Medulla oblongata (tissue), 1 donor: ENCODE measurements around the gene SNIP1.
"Not testable (repeated sequence)": the region's sequence is repeated elsewhere in the genome, so short reads cannot be mapped to it uniquely, and the experiment has no call there.

Source experiments
- DNase-seq: peaks from one replicate; pipeline ENCODE4 v3.0.0-alpha.2; 2015; ENCODE audit errors: extremely low spot score

Gene SNIP1

DNA sequence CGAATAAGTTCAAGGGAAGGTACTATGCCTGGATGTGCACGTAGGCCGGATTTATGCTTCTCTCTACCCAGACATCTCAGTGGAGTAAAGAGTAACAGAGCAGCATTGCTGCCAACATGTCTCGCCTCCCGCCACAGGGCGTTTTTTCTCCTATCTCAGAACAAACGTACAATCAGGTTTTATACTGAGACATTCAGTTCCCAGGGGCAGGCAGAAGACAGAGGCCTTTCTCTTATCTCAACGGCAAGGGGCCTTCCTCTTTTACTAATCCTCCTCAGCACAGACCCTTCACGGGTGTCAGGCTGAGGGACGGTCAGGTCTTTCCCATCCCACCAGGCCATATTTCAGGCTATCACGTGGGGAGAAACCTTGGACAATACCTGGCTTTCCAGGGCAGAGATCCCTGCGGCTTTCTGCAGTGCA lies 5.9 kb upstream of the SNIP1 start:
- DNase-seq = not testable (repeated sequence)

DNA sequence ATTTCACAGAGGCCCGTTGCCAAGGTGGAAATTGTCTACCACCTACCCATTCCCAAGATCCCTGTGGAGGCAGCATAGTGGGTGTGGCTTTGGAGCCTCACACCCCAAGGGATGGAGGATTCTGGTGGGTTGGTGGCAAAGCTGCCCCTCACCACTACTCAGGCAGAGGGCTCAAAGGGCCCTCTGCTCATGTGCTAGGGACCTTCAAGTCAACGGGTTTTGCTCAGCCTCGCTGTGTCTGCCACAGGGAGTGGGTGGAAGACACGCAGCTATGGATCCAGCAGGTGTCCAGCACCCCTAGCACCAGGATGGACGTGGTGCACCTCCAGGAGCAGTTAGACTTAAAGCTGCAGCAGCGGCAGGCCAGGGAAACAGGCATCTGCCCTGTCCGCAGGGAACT lies 5.0 kb upstream of the SNIP1 start:
- DNase-seq = no peak

DNA sequence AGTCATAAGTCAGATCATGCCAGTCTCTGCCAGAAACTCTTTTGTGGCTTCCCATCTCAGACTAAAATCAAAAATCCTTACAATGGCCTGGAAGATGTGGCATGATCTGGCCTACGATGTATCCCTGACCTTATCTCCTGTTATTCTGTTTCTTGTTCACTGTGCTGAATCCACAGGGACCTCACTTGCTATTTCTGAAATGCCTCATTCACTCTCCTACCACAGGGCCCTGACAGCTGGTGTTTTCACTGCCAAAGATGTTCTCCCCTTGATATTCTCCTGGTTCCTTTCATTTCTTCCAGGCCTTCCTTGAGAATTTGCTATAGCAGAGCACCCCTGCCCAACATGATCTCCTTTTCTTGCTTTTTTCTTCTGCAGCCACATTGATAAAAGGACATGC lies 4.3 kb upstream of the SNIP1 start:
- no peak for DNase-seq

DNA sequence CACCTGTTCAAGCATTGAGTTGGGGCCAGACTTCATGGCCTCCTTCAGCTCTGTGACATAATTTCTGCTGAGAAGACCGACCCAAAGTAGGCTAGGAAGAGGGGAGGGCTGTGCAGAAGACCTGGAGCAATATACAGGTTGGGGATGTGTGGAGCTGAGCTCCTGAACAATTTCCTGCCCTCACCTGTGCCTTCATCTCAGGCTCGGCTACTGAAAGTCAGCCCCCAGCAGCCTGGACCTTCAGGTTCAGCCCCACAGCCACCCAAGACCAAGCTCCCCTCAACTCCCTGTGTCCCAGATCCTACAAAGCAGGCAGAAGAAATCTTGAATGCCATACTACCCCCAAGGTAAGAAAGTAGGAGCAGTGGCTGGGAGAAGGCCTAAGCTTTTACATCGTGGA lies 3.3 kb upstream of the SNIP1 start:
- no peak for DNase-seq

DNA sequence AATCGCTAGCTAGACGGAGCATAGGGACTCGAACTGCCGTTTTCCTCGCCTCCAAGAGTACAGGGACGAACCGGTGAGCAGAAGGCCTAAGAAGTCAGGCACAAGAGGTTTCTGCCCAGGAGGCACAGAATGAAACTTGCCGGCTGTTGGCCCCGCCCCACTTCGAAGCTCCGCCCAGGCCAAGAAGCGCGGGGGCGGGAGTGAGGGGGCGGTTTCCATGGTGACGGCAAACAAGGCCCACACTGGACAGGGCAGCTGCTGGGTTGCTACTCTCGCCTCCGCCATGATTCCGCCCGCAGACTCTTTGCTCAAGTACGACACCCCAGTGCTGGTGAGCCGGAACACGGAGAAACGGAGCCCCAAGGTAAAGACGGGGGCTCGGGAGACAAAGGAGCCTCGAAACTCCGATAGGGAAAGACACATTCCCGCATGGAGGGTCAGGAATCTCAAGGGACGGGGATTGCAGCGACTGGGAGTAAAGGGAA lies 2.7 kb upstream of the SNIP1 start, which contains the start of gene DNALI1:
DNALI1 (plus strand) TSS at position 229 of the 485 bp plus-strand sequence; CDS start at position 284, 55 bp downstream.
- DNase-seq = peak; percentile 86

DNA sequence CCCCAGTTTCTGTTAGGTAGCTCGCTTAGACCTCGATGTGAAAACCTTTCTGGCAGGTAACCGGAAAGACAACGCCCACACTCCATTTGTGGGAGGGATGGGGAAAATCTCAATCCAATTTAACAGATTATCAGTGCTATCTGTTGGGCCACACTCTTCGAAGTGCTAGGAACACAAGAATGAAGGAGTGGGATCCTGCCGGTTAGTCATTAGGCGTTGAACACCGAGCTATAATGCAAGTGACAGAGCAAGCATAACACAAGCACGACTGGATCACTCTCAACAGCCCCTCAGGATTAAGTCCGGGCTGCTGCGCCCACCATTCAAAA lies 531 bp downstream of the SNIP1 start:
- DNase-seq = no peak

DNA sequence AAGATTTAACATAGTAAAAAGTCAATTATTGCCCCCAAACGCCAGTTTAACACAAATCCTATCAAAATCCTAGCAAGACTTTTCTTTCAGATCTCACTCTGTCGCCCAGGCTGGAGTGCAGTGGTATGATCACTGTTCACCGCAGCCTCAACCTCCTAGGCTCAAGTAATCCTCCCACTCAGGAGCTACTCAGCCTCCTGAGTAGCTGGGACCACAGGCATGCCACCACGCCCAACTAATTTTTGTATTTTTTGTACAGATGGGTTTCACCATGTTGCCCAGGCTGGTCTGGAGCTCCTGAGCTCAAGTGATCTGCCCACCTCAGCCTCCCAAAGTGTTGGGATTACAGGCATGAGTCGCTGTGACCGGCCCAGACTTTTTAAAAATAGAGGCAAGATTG lies 4.8 kb downstream of the SNIP1 start:
- no peak for DNase-seq

DNA sequence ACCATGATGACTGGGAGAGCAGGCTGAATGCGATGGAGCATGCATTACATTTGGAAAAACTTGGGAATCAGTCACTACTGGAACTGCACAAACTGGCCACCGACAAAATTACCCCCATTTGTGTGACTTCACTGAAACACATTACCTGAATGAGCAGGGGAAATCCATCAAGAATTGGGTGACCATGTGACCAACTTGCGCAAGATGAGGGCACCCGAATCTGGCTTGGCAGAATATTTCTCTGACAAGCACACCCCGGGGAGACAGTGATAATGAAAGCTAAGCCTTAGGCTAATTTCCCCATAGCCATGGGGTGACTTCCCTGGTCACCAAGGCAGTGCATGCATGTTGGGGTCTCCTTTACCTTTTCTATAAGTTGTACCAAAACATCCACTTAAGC lies 9.1 kb downstream of the SNIP1 start:
- no peak for DNase-seq

DNA sequence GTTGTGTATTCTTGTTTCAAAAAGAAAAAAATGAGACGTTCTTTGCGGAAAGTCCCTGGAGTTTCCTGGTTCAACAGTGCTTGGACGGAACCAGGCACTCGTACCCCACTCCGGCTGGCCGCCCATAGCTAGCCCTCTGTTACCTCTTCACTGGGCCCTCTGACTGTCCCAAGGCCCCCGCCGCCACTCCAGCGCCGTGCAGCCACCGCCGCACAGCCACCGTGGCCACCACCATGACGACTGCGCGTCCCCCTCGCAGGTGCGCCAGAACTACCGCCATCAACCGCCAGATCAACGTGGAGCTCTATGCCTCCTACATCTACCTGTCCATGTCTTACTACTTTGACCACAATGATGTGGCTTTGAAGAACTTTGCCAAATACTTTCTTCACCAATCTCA lies 9.6 kb downstream of the SNIP1 start:
- DNase-seq = no peak

DNA sequence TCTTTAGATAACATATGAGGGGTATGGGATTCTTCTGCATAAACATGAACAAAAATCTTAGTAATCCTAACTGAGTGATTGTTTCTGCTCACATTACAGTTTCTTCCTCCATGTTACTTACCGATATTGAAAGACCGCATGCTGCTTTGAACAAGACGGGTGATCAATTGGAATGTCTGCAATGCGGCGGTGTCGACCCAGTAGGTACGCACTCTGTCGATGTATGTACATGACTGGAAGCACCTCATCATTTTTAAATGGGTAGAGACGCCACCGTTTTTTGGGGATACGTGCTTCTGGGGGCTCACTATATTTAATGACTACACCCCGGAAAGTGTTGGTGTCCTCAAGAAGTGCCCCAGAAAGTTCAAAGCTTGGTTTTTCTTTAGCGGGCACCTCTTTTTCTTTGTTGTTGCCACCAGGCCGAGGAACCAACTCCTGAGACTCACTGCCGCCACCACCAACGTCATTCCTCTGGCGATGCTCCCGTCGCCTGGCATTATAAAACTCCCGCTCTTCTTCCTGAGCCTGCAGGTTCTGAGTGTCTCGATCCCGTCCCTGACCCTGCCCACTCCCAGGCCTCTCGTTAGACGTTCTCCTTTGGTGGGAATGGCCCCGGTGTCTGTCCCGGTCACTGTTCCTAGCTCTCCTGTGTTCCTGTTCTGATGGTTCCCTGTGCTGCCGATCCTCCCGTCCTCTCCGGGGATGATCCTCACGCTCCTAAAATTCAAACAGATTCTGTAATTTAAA lies 13.9 kb downstream of the SNIP1 start:
- no peak for DNase-seq

DNA sequence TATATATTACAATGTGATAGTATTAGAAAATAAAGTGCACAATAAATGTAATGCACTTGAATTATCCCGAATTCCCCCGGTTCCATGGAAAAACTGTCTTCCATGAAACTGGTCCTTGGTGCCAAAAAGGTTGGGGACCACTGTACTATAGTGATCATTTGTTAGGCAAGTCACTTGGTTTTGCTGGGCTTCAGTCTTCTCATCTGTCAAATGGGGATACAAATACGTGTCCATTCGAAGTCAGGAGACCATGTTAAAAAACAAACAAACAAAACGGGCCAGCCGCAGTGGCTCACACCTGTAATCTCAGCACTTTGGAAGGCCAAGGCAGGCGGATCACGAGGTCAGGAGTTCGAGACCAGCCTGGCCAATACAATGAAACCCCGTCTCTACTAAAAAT lies 14.9 kb downstream of the SNIP1 start:
- DNase-seq = not testable (repeated sequence)

DNA sequence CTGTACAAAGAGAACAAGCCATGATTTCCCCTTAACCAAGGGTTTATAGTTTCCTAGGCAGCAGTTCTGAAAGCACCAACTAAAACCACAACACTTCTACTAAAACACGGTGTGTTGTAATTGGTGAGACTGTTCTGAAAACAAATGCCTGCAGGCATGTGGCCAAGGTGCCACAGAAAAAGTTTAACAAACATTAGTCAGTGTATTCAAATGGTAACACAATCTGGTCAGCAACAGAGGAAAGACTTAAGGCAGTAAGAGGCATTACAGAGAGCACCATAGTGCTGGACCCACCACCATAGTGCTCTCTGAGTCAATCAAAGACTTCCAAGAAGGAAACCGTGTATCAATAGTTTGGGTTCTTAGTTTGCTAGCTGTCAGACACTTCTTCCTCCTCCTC lies 16.7 kb downstream of the SNIP1 start:
- no peak for DNase-seq

DNA sequence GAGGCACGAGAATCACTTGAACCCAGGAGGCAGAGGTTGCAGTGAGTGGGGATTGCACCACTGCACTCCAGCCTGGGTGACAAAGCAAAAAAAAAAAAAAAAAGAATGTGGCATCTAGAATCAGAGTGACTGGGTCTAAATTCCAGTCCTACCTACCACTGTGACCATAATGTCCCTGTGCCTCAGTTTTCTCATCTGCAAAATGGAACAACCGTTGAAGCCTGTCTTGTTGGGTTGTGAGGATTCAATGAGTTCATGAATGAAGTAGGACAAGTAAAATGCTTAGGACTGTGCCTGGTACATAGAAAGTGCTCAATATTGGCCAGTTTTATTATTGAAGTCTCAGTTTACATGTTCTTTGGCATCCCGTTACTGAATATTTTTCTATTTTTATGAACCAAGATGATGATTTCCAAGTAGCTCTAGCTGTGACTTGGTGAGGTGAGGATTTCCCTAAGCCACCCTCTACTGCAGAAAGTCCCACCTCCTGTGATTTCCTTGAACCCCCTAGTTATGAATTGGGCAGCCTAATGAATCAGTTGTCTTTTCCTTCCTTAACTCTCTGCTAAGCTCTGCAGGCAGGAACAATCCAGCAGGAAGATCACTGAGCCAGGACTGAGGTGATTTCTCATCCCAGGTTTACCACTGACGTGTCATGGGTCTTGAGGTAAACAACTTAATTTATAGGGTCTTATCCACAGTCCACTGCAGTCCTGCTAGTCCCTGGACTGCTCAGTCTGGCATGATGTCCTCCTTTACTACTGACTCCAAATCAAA lies 20.6 kb downstream of the SNIP1 start:
- DNase-seq = no peak

DNA sequence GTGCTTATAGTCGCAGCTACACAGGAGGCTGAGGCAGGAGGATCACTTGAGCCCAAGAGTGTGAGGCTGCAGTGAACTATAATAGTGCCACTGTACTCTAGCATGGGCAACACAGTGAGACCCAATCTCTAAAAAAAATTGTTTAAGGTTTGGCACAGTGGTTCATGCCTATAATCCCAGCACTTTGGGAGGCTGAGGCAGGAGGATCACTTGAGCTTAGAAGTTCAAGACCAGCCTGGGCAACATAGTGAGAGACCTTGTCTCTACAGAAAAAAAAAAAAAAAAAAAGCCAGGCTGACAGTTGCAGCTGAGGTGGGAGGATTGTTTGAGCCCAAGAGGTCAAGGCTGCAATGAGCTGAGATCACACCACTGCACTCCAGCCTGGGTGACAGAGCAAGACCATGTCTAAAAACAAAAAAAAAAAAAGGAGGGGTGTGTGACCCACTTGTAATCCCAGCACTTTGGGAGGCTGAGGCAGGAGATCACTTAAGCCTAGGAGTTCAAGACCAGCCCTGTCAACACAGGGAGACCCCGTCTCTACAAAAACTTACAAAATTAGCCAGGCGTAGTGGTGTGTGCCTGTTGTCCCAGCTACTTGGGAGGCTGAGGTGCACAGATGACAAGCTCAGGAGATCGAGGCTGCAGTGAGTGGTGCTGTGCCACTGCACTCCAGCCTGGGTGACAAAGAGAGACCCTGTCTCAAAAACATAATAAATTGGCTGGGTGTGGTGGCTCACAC lies 21.5 kb downstream of the SNIP1 start:
- DNase-seq = not testable (repeated sequence)

DNA sequence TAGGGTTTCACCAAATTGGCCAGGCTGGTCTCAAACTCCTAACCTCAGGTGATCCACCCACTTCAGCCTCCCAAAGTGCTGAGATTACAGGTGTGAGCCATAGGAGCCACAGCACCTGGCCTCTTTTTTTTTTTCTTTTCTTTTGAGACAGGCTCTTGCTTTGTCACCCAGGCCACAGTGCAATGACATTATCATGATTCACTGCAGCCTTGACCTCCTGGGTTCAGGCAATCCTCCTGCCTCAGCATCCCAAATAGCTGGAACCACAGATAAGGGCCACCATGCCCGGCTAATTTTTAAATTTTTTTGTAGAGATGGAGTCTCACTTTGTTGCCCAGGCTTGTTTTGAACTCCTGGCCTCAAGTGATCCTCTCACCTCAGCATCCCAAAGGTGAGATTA lies 24.2 kb downstream of the SNIP1 start:
- not testable (repeated sequence) for DNase-seq

DNA sequence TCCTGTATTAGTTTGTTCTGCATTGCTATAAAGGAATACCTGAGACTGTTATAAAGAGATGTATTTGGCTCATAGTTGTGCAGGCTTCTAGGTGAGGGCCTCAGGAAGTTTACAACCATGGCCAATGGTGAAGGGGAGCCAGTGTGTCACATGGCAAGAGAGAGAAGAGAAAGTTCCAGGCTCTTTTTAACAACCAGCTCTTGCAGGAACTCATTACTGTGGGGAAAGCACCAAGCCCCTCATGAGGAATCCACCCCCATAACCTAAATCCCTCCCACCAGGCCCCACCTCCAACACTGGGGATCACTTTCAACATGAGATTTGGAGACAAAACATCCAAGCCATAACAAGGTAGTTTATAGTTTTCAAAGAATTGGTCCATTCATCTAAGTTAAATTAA lies 34.5 kb downstream of the SNIP1 start:
- no peak for DNase-seq

DNA sequence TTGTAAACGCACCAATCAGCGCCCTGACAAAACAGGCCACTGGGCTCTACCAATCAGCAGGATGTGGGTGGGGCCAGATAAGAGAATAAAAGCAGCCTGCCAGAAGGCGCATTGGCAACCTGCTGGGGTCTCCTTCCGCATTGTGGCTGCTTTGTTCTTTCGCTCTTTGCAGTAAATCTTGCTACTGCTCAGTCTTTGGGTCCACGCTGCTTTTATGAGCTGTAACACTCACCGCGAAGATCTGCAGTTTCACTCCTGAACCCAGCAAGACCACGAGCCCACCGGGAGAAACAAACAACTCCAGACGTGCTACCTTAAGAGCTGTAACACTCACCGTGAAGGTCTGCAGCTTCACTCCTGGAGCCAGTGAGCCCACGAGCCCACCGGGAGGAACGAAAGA lies 35.2 kb downstream of the SNIP1 start:
- not testable (repeated sequence) for DNase-seq

DNA sequence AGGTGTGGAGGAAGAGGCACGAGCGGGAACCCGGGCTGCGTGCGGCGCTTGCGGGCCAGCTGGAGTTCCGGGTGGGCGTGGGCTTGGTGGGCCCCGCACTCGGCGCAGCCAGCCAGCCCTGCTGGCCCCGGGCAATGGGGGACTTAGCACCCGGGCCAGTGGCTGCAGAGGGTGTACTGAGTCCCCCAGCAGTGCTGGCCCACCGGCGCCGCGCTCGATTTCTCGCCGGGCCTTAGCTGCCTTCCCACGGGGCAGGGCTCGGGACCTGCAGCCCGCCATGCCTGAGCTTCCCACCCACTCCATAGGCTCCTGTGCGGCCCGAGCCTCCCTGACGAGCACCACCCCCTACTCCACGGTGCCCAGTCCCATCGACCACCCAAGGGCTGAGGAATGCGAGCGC lies 35.9 kb downstream of the SNIP1 start:
- not testable (repeated sequence) for DNase-seq

DNA sequence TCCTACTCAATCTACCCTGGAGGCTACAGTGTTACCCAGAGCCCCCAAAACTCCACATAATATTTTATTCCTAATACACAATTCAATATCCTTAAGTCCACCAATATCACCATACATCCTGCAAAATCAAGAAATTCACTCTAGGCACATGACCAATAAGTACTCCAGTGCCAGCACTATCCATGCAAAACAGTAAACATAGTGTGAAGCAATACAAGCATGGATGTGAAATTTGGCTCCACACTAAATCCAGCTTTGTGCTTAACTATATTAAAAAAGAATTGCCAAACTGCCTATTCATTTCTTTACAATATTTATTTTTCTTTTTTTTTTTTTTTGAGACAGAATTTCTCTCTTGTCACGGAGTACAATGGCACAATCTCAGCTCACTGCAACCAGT lies 36.5 kb downstream of the SNIP1 start:
- no peak for DNase-seq

DNA sequence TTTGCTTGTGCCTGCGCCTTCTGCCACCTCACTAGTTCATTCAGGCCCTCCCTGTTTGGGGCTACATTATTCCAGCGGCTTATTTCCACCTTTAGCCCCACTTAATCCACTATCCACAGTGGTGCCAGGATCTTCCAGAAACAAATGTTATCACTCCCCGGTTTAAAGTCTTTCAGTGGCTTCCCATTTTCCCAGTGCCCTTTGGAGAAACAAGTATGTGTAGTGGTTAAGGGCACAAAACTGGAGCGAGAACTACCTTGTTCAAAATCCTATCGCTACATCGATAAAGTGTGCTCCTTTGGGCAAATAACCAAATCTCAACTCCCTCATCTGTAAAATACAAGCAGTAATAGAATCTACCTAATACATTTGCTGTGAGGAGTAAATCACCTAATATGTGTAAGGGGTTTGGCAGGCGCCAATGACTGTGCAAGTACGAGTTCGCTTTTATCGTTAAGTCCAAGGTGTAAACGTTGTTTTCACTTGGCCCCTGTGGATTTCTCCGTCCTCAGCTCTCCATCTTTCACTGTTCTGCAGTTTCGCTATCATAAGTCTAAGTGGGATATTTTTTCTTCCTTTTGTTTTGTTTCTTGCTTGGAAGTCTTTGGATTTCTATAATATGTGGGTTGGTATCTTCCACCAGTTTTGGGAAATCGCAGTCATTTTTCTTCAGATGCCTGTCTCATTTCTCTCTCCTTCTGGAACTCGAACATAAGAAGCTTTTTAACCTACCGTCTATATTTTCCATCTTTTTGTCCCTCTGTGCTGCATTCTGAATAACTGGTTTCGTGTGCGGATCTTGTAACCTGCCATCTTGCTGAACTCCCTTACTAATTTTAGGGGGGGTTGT lies 38.7 kb downstream of the SNIP1 start:
- DNase-seq = no peak

DNA sequence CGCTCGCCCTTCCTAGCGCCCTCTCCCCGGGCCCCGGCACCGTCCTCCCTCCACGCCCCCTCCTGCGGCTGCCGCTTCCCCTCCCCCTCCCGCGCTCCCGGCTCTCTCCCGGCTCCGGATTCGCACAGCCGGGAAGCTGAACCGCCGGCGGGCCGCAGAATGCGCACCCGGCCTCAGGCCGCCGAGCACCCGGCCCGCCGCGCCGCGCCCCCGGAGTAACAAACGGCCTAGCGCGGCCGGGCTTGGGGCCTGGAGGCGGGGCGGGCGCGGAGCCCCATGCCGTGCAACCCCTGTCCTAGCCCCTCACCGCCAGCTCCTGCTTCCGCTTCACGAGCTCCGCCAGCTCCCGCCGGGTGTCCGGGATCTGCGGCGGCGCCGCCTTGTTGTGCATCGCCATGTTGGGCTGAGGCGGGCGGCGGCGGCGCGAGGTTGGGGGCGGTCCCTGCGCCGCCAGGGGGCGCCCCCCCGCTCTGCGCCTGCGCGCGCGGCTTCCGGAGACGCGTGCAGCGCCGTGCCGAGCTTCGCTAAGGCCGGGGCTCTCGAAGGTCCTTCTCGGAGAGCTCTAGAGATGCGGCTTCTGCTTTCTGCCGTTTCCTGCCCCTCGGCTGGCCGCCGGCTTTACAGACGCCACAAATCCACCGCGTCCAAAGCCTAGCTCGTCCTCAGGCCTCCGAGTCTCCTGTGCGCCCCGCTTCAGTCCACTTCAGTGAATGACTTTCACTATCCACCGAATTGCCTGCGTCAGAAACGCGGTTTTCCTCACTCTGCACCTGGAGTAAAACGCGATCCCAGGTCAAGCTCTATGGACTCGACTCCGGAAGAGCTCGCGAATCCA lies 39.5 kb downstream of the SNIP1 start, which contains the start of gene MEAF6:
MEAF6 (minus strand) TSS at position 417 of the 835 bp plus-strand sequence; CDS start at position 397, 20 bp downstream.
- peak; percentile 80 for DNase-seq
